DMS53 (cell line): ENCODE data around the gene PIEZO2.
"Not testable (repeated sequence)": the region's sequence is repeated elsewhere in the genome, so short reads cannot be mapped to it uniquely, and the experiment has no call there.

Experiments
- DNase-seq: peaks from one replicate; lab custom pipeline; 2025; lab: John Stamatoyannopoulos, UW

PIEZO2 gene

DNA sequence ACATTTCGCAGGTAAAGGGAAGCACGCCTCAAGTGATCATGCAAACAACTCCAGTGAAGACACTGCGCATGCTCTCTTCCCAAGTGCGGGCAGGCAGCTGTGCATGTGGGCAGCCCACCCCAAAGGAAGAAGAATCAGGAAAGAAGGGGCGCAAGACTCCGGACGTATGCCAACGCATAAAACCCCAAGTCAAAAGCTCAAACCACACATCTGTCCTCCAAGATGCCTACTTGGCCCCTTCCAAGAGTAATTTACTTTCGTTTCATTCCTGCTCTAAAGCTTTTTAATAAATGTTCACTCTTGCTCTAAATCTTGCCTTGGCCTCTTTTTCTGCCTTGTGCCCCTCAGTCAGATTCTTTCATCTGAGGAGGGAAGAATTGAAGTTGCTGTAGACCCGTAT is 254.9 kb downstream of the PIEZO2 start:
- no peak for DNase-seq

DNA sequence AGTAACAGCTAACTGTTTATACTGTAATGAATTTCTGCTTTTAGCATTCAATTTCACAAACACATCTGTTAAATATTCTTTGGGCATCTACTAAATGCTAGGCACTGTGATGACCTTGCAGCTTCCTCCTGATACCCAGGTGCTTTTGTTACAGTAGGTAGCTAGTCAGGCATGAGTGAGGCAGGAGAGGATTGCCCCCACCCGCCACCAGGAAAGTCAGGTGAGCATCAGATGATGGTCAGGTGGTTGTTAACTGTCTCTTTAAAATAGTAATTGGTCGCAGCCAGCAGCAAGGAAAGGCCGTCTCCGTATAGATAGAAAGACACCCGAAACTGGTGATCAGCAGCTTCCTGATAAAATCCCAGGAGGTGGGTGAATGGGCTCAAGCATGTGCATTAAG is 255.6 kb downstream of the PIEZO2 start:
- DNase-seq = no peak

DNA sequence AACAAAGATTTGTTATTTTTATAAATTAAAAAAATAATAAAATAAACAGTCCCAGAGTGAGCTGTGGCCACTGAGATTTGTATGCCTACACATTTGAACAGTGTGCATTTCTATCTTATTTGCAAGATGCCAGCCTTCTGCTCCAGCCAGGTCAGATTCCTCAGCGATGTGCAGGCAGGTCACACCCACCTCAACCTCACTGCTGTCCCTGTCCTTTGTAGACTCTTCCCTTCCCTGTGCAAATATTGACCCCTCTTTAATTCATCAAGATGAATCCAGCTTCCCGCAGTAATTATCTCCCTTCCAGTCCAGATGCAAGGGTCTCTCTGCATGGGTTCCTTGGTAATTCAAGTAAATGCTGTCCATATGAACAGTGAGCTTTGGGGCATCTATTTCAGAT is 256.2 kb downstream of the PIEZO2 start:
- no peak for DNase-seq

DNA sequence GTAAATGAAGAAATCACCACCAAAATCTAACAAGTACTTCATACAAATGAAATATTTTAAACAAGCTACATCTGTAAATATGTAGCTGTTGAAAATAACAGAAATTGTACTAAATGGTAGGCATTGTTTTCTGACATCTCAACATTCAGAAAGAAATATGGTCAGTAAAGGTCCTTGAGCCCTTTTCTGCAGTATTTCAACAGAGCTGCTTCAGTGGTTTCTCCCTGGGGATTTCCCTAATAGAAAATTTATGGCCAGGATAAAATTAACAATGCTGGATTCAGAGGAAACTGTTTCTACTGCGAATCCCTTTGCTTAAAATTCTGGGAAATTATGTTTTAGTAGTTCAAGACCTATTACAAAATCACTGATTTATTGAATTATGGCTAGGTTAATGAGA is 256.6 kb downstream of the PIEZO2 start:
- DNase-seq = no peak

DNA sequence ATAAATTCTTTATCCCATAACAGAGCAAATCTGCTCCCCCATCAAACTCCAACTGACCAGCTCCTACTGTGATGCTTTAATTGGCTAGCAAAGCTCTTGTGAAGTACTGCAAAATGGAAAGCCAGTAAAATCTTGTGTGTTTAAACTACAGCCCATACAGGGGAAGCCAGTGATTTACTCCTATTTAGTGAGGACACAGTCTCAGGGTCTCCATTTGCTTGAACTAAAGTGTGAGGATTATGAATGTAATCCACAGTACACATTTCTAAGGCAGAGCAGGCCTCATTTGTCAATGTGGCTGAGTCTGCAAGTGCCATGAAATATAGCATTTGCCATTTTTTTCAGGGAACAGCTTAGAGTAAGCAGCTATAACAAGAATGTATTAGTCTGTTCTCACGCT is 259.3 kb downstream of the PIEZO2 start:
- no peak for DNase-seq

DNA sequence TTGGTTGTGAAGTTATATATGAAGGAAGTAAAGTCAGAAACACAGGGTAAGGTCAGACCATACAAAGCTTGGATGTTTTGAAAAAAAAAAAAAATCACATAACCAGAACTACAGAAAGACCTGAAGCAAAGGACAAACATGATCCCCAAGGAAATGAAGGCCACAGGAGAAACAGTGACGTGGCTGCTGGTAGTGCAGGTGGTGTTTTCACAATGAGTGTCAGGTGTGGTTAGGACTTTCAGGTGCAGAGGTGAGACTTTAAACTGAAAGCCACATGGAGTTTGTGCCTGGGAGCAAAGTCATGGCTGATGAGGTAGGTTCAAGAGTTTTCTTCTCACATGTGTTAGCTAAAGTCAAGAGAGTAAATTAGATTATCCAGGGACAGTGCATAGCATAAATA is 270.7 kb downstream of the PIEZO2 start:
- peak; percentile 46 for DNase-seq

DNA sequence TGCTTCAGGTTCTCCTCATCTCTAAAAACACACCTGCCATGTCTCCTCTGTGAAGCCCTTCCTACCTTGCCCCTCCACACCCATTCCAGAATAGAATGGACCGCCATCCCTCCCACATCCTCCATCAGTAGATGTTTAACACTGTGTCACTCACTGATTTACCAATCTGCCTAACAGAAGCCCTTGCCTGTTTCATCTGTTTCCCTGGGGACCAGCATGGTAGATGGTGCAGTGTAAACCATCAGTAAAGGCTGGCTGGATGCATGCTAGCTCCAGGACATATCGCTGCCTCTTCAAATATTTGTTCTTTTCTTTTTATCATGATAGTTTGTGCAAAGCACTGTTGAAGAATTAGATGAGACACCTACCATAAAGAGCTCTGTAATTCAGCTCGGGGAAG is 271.4 kb downstream of the PIEZO2 start:
- no peak for DNase-seq

DNA sequence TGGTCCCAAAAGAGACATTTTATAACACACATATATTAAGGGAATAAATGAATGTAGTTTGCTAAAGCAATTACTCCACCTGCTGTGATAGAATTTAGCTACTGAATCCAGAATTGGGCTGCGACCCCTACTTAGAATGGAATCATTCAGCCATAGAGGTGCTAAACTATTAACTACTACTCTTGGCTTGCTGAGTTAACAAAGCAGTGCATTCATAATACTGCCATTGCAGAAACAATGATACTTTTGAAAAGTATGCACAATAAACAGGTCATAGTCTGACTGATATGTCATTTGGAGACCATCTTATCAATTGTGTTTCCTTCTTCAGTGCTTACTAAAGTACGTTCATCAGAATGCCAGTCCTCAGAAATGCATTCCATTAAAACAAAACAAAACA is 273.6 kb downstream of the PIEZO2 start:
- no peak for DNase-seq

DNA sequence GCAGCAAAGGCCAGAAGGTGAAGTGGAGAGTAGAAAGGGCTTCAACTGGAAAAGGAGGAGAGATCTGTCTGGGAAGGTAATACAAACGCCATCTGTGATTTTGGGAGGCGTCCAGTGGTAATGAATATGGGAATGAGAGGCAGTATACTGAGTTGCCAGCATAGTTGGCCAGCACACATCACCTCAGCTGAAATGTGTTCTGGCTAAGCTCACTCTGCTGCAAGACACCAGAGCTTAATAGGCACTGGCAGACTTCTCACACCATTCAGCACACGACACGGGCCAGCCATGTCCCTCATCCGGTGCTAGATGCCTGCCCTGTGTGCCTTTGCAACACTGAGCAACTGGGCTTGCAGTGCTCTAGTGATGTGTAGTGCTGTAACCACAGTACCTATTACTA is 277.1 kb downstream of the PIEZO2 start:
- no peak for DNase-seq

DNA sequence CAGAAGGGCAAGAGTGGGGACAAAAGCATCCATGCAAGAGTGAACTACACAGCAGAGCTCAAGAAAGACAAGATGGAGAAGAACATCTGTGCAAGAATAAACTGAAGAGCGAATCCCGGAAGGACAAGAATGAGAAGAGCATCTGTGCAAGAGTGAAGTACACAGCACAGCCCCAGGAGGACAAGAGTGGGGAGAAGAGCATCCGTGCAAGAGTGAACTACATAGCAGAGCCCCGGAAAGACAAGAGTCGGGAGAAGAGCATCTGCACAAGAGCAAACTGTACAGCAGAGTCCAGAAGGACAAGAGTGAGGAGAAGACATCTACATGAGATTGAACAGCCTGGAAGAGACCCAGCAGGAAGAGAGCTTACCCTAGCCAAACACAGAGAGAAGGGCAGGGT is 284.6 kb downstream of the PIEZO2 start:
- no peak for DNase-seq

DNA sequence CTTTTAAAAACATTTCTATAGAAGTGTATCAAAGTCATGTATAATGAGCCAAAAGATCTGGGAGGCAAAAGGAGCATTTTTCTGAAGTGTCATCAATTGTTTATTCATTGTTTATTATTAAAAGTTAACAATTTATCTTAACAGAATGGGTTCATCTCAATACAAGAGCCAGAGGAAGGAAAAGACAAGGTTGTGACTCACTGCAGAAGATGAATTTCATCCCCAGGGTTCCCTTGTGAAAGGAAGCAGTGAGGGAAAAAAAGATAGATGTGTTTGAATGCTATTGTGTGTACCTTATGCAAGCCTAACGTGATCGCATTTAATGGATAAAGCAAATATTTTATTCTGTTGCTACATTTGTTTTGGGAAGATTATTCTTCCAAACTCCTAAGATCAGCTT is 286.3 kb downstream of the PIEZO2 start:
- DNase-seq = no peak

DNA sequence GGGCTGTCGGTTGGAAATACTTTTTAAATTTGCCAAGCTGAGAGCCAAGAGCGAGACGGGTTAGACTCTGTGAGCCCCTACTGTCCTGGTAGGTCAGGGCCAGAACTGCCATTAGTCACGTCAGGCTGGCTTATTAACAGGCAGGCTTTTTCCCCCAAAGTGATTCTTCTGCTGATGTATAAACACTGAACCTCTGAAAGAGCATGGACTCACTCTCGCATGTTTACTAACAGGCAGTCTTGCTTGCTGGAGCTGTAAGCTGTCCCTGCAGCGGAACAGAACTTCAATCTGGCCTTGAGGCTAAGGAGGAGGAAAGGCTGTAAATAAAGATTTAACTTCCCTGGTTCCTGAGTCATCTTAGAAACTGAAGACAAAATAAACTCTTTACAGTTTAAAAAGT is 288.4 kb downstream of the PIEZO2 start:
- DNase-seq = no peak

DNA sequence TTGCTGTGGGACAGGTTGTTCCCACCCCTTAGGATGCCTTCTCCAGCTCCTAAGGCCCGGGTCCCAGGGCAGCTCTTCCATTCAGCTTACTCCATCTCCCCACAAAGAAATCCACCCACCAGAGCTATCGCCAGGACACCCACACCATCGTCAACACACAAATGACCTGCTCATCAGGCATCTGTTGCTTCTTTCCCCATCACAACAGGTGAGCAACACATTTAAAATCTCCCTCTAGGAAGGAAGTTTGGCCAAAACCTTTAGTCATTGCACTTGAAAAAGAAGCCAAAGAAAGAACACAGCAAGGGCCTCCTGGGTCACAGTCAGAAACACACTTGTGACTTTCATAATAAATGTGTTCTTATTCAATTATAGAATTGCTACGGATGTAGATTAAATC is 289.0 kb downstream of the PIEZO2 start:
- DNase-seq = no peak

DNA sequence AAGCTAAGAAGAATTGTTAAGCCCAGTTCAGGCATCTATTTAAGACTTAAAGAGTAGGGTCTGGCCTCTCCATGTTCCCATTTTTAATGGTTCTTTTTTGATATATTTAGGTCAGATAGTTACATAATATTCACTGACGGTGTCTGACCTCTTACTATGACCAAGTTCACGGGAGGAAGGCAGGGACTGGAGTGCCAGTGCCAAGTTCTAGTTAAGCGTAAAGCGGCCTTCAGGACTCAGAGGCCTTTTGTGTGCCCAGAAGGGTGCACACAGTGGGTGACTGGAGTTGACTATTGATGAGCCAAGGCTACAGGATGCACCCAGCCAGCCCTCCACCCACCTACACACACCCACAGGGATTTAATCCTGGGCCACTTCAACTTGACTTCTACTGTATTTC is 290.9 kb downstream of the PIEZO2 start:
- no peak for DNase-seq

DNA sequence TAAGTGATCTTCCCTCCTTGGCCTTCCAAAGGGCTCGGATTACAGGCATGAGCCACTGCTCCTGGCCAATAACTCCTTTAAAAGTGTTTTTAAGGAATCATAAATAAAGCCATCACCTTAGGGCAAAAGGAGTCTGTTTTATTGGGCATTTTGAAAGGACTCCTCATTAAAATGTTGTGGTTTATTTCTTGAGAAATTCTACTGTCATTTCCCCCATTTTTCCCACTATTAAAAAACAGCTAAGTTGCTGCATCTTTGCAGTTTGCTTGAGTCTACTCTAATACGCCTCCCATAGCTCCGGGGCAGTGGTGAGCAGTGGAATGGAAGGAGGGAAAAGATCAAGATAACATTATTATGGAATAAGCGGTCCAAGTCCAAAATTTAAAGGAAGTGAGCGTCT is 293.2 kb downstream of the PIEZO2 start:
- no peak for DNase-seq

DNA sequence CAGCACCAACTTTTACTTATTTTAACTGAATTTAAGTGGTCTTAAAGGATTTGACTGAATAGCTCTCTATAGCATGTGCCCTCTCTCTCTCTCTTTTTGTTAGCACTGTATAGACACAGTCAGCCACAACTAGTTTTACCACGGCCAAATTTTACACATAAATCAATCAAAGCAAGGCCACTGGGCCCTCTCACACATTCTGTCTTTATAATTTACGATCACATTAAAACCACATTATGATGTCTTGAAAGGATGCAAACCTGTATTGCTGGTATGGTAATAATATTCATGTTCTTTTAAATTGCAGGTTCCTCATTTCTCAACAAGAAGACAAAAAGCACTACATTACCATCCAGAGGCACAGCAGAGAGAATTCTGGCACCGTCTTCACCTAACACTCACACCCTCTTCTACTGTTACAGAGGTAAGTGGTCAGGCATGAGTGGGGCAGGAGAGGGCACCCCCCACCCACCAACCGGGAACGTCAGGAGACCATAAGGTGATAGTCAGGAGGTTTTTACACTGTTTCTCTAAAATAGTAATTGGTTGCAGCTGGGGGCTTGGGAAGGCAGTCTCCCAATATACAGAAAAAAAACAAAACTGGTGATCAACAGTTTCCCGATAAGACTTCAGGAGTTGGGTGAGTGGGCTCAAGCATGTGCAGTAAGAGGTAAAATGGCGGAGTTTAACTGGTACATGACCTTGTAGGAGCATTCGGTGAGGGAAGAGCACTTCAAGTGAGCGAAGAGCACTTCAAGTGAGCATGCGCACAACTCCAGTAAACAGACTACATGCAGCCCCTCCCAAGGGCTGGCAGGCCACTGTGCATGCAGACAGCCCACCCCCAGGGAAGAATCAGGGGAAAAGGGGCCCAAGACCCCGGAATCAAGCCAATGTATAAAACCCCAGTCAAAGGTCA is 296.7 kb downstream of the PIEZO2 start:
- no peak for DNase-seq

DNA sequence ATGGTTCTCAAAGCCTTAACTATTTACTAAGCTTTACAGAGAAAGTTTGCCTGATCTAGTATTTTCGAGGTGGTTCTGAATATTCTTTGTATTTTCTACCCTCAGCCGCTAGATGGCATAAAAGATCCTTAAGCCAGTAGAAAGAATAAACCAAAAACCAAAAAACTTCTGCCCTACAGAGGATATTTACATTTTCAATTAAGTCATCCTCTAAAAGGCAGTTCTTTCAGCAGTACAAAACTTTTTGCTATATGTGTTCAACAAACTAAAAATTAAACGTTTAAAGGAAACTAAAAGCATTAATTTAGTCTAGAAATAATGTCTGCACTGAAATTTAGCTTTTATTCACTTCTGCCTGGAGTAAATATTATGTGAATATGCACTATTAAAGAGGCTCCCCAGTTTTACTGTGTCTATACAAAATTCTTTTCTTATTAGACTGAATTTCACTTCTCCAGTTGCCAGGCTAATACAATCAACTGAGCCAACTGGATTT is 297.5 kb downstream of the PIEZO2 start:
- peak; percentile 80 for DNase-seq

DNA sequence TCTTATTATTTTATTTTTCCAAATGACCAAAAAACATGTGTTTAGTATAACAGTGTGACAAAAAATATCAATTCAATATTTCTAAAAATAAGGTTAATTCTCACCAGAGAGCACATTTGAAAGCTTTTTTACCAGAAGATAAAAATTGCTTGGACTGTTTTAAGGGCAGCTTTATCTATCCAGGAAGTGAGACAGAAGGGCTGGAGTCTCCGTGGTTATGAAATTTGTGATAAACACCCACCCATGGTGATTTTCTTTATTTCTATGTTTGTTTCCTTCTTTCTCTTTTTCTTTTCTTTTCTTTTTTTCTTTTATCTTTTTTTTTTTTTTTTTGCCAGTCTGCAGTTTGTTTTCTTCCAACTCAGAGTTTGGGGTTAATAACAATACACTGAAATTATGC is 298.5 kb downstream of the PIEZO2 start:
- no peak for DNase-seq

DNA sequence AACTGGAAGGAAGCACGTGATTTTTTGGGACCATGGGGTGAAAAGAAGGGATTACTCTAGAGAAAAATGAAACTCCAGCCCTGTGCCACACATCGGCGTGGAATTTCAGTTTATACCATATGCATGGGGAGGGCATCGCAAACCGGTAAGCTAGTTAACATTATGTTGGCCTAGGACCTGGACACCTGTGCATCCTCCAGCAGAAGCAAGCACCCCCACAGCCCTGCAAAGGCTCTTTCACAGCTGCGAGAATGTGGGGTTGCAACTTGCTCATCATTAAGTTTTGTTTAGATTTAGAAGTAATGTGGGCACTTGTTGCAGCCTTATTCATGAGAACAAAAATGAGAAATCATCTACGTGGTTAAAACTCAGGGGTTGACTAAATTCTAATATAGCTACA is 299.2 kb downstream of the PIEZO2 start:
- DNase-seq = no peak

DNA sequence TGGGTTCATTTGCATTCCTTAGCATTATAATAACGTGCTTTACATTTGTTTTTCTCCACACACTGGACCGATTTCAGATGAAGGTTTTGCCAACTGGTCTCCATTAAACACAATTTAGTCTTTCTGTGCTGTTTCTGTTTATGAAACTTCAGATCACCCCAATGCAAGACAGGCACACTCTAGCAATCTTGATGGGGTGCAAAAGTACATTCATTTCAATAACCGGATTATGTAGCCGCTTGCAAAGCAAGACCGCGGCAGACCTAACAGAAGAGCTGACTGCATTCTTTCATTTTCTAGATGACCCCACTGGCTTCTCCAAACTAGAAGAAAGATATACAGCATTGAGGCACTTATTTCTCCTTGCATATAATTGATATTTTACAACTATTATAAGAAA is 301.5 kb downstream of the PIEZO2 start:
- DNase-seq = no peak

DNA sequence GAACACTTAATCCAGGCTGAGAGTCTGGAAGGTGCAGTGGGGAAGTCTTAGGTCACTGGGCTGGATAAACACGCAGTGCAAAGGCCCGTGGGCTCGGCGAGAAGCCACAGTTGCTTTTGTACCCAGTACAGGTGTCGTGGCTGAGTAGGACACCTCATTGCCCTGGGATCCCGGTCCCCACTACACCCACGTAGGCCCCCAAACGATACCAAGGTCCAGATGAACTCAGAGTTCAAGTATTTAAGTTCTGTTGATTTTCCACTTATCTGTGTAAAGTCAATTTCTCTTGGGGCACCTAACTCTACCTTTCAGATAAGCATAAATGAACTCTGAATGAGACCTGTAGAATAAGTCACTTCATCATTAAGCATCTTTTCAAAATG is 302.0 kb downstream of the PIEZO2 start:
- no peak for DNase-seq

DNA sequence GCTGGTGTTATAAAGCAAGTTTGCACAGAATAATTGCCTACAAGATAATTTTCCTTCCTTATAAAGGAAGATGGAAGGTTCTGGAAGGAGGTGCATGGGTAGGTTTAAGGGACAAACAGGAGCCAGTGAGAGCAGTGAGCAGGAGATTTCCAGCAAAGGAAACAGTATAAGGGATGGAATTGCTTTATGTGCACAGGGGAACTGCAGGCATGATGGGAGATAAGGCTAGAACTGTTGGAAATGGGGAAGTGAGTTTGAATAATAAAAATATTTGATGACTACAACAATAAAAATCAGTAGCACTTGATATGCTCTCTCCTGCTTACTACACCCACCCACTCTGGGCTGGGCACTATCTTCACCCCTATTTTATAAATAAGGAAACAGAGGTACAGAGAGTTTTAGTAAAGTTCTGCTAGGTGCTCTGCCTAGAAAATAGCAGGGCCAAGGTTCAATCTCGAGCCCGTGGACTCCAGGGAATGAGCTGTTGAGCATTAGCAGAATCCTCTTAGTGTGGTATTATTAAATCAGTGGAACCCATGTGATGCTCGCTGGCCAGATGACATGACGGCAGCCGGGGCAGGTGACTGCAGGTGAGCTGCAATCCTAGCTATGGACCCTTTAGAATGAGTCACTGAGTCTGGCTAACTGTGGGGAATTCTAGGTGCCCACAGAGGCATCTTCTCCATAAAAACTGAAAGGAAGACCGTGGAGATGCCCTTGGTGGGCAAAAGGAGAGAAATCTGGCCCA is 302.5 kb downstream of the PIEZO2 start:
- no peak for DNase-seq

DNA sequence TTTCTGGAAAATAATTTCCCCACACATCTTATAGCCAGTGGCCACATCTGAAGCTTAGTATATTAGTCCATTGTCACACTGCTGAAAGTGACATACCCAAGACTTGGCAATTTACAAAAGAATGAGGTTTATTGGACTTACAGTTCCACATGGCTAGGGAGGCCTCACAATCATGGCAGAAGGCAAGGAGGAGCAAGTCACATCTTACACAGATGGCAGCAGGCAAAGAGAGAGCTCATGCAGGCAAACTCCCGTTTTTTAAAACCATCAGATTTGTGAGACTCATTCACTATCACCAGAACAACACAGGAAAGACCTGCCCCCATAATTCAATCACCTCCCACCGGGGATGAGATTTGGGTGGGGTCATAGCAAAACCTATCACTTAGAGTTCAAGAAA is 303.3 kb downstream of the PIEZO2 start:
- not testable (repeated sequence) for DNase-seq
